Naive thymus-derived CD4-positive, alpha-beta T cell (primary cell): ENCODE measurements around the gene SLC1A7. TPM values are rescaled to one million over a fixed set of nuclear protein-coding genes. Genes with fewer than 3 reads are reported as not detected.
A peak's percentile ranks its signal among the peaks of the same experiment; 100 is the strongest.

Experiments used
- ATAC-seq: fragments of 150-1000 bp; cut with Tn5 transposase; 2 replicates; pipeline ENCODE4 v1.10.0; 2021; ENCODE audit warnings: mild to moderate bottlenecking, moderate library complexity
- CTCF ChIA-PET: fragments of 350-600 bp; sonication (Branson Sonifier 250); formaldehyde crosslinking; loops from one replicate; lab custom pipeline; 2021; ENCODE audit warnings: antibody characterized with exemption; lab: Charles Lee
- POLR2A ChIA-PET: fragments of 350-600 bp; sonication (Branson Sonifier 250); formaldehyde crosslinking; loops from one replicate; lab custom pipeline; 2021; ENCODE audit warnings: antibody characterized with exemption, inconsistent platforms; lab: Charles Lee
- DNase-seq, 9 donors: peaks; one replicate each; pipeline versions ENCODE4 v3.0.0 to v3.0.0-alpha.2; 2020 to 2022; ENCODE audit warnings: mixed read lengths in 1 of 9
- H3K27ac ChIP-seq: one replicate; pipeline ENCODE4 v1.7.0; 2013; ENCODE audit warnings: mild to moderate bottlenecking, low read depth, low read length, moderate library complexity
- H3K27me3 ChIP-seq, 2 donors: one replicate each; pipeline ENCODE4 v1.7.0; 2013; ENCODE audit warnings: low read length in 2 of 2, mild to moderate bottlenecking in 2 of 2, moderate library complexity in 2 of 2; ENCODE audit not compliant: control insufficient read depth in 2 of 2, insufficient read depth in 2 of 2
- H3K36me3 ChIP-seq, 3 experiments: 1 replicate in 2 of 3; 2 replicates in 1 of 3; pipeline ENCODE4 v1.7.0; 2013; ENCODE audit warnings: low read length in 3 of 3, mild to moderate bottlenecking in 3 of 3, moderate library complexity in 1 of 3; ENCODE audit not compliant: insufficient read depth in 3 of 3, control insufficient read depth in 2 of 3
- H3K4me1 ChIP-seq, 2 donors: one replicate each; pipeline ENCODE4 v1.7.0; 2013; ENCODE audit warnings: low read length in 2 of 2, mild to moderate bottlenecking in 2 of 2, moderate library complexity in 1 of 2; ENCODE audit not compliant: control insufficient read depth in 2 of 2, insufficient read depth in 2 of 2
- H3K4me3 ChIP-seq: 2 replicates; pipeline ENCODE4 v1.7.0; 2013; ENCODE audit warnings: mild to moderate bottlenecking, low read length
- H3K9me3 ChIP-seq, 3 experiments: 1 replicate in 2 of 3; 2 replicates in 1 of 3; pipeline ENCODE4 v1.7.0; 2013; ENCODE audit warnings: low read length in 3 of 3; ENCODE audit not compliant: control insufficient read depth in 2 of 3
- H3K27ac Mint-ChIP-seq, 9 donors: one replicate each; pipeline ENCODE4 v1.8.0; 2020 to 2022; ENCODE audit warnings: mixed read lengths in 9 of 9, mild to moderate bottlenecking in 8 of 9, moderate library complexity in 5 of 9, inconsistent platforms in 2 of 9
- H3K27me3 Mint-ChIP-seq, 5 donors: one replicate each; pipeline ENCODE4 v1.8.0; 2021 to 2022; ENCODE audit warnings: mixed read lengths in 5 of 5, mild to moderate bottlenecking in 1 of 5
- H3K36me3 Mint-ChIP-seq, 5 donors: one replicate each; pipeline ENCODE4 v1.8.0; 2020 to 2022; ENCODE audit warnings: mixed read lengths in 5 of 5, mild to moderate bottlenecking in 3 of 5, inconsistent platforms in 1 of 5
- H3K4me1 Mint-ChIP-seq, 7 donors: one replicate each; pipeline ENCODE4 v1.8.0; 2020 to 2022; ENCODE audit warnings: mixed read lengths in 7 of 7, mild to moderate bottlenecking in 3 of 7, inconsistent platforms in 1 of 7
- H3K4me3 Mint-ChIP-seq, 10 donors: one replicate each; pipeline ENCODE4 v1.8.0; 2020 to 2022; ENCODE audit warnings: mild to moderate bottlenecking in 10 of 10, mixed read lengths in 10 of 10, moderate library complexity in 6 of 10, inconsistent platforms in 2 of 10
- H3K9me3 Mint-ChIP-seq, 11 donors: one replicate each; pipeline ENCODE4 v1.8.0; 2020 to 2022; ENCODE audit warnings: mixed read lengths in 11 of 11, mild to moderate bottlenecking in 4 of 11, inconsistent platforms in 1 of 11, moderate library complexity in 1 of 11
- intact Hi-C, 2 donors: fragments of 100-400 bp; cut with micrococcal nuclease; formaldehyde crosslinking; loops; one replicate each; pipeline ENCODE4 v1.15.1; 2023
- polyA plus RNA-seq, 2 donors: library from polyadenylated mRNA; unstranded; fragments of 300-500 nt; fragmentation: Illumina TruSeq; gene quantifications; one replicate each; pipeline ENCODE4 v1.2.3, GENCODE V29; 2021
- total RNA-seq, 6 experiments: library from RNA in 5 of 6; stranded (reverse) in 5 of 6; gene quantifications; 1 replicate in 5 of 6; 2 replicates in 1 of 6; pipeline ENCODE4 v1.2.3 and lab custom pipeline; 2021 to 2026

The SLC1A7 gene
- total and polyA plus RNA-seq, 7 experiments from 2014 or later, result 0.16 to 1.8 TPM; not detected in 5

DNA sequence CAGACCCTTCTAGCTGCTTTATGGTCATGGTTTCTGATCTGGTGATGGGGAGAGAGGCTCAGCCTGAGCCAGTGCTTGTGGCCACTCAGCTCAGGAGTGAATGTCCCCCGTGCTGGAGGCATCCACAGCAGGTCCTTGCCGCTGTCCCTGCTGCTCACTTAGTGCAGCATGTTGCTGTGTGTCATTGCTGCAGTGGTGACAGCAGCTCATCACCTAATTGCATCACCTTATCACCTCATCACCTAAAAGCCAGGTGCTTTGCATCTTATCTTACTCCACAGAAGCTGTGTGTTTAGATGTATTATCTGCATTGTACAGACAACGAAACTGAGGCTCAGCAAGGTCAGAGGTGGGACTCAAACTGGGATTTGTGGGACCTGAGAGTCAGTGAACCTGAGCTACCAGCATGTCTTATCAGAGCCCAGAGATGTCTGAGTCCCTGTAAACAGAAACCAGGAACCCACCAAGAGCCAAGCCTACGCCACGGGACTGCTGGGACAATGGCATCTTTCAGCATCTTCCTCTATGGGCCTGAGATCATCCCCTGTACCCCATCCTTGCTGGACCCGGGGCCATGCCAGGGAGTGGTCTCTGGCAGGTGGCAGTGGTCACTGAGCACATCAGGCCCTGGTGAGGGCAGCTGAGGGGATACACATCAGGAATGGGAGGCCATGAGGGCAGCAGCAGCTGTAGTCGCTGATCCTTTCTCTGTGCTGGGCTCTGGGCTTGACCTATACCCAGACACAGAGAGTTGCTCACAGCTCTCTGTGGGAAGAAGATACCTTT is 73.9 kb downstream of the SLC1A7 start:
- peaks cover 0 to 5% of the 10 kb centered on the region in 2 donors for H3K27me3 ChIP-seq
- H3K4me3 Mint-ChIP-seq, result no peak overlapping the region
- no peak overlapping the region for H3K27ac Mint-ChIP-seq
- intact Hi-C loops, result no loop called here
- CTCF ChIA-PET, result no interaction called here
- POLR2A ChIA-PET, result no interaction called here
- H3K27ac ChIP-seq, result no peak overlapping the region
- no peaks in the 10 kb centered on the region for H3K9me3 Mint-ChIP-seq
- no peaks in the 10 kb centered on the region for H3K36me3 ChIP-seq
- no peak overlapping the region for H3K4me3 ChIP-seq
- DNase-seq (peak in 1 of 9 donors; percentile 4), ATAC-seq (no peak)
- H3K27me3 Mint-ChIP-seq, result peaks cover 12 to 24% (median 21%) of the 10 kb centered on the region in 5 donors
- H3K4me1 ChIP-seq, result no peaks in the 10 kb centered on the region
- peaks cover 0 to 7% (median 3%) of the 10 kb centered on the region in 7 donors for H3K4me1 Mint-ChIP-seq
- no peaks in the 10 kb centered on the region for H3K9me3 ChIP-seq
- H3K36me3 Mint-ChIP-seq, result no peaks in the 10 kb centered on the region

DNA sequence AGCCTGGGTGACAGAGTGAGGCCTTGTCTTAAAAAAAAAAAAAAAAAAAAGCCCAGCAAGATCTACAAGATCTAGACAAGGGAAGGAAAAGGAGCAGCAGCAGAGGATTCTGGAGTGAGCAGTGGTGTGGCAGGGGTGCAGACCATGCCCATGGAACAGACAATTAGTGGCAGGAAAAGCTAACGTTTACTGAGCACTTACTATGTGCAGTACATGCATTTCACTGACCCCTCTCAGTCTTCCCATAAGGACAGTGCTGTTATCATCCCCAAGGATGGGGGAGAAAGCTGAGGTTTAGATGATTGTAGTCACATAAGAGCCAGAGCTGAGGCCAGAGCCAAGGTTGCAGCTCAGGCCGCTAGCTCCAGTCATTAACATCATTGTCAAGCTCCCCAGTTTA is 74.6 kb downstream of the SLC1A7 start:
- Mint-ChIP-seq H3K4me3 (no peak overlapping the region), H3K27ac (no peak overlapping the region), H3K4me1 (peaks cover 0 to 12% (median 9%) of the 10 kb centered on the region in 7 donors), H3K9me3 (no peaks in the 10 kb centered on the region), H3K27me3 (peaks cover 18 to 30% (median 27%) of the 10 kb centered on the region in 5 donors), H3K36me3 (no peaks in the 10 kb centered on the region)
- Histone ChIP-seq H3K4me1 (peaks cover 0 to 1% of the 10 kb centered on the region in 2 donors), H3K27me3 (peaks cover 0 to 10% of the 10 kb centered on the region in 2 donors), H3K9me3 (no peaks in the 10 kb centered on the region), H3K27ac (no peak overlapping the region), H3K36me3 (no peaks in the 10 kb centered on the region), H3K4me3 (no peak overlapping the region)
- ChIA-PET POLR2A (no interaction called here), CTCF (no interaction called here)
- DNase-seq (no peak), ATAC-seq (no peak)
- intact Hi-C loops, result no loop called here

- Histone ChIP-seq H3K36me3 (no peaks in the 10 kb centered on the region), H3K4me1 (peaks cover 0 to 9% of the 10 kb centered on the region in 2 donors), H3K4me3 (no peak overlapping the region), H3K27me3 (peaks cover 0 to 14% of the 10 kb centered on the region in 2 donors), H3K27ac (no peak overlapping the region), H3K9me3 (no peaks in the 10 kb centered on the region)
- Mint-ChIP-seq H3K4me1 (peaks cover 0 to 12% (median 9%) of the 10 kb centered on the region in 7 donors), H3K27me3 (peaks cover 18 to 32% (median 28%) of the 10 kb centered on the region in 5 donors), H3K36me3 (no peaks in the 10 kb centered on the region), H3K9me3 (no peaks in the 10 kb centered on the region), H3K4me3 (no peak overlapping the region), H3K27ac (no peak overlapping the region)
- ChIA-PET CTCF (no interaction called here), POLR2A (no interaction called here)
- ATAC-seq, result no peak
- no peak for DNase-seq
- intact Hi-C loops, result no loop called here
These were observed 75.3 kb downstream of the SLC1A7 start for GRCh38 chr1:53066891-53067738.

DNA sequence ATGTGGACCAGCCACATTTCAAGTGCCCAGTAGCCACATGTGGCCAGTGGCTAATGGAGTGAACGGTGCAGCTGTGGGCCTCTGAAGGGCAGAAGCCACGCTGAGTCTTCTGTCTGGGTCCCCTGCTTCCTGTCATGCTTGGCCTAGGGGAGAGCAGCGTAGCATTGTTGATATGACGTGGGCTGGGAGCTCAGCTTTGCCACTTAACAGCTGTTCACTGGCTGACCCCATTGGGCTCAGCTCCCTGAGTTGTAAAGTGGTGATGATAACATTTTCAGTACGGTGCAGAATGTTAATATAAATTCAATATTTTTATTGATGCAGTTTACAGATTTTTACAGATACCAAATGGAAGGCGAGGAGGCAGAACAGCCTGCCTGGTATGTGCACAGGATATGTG is 76.0 kb downstream of the SLC1A7 start:
- no peaks in the 10 kb centered on the region for H3K9me3 Mint-ChIP-seq
- ChIA-PET CTCF (interaction anchor here (0.6 kb wide), 1 partner anchor 1950 kb away, joined by 3 read pairs; no protein-coding TSS in a partner anchor), POLR2A (no interaction called here)
- H3K27me3 ChIP-seq, result peaks cover 0 to 14% of the 10 kb centered on the region in 2 donors
- intact Hi-C loops, result no loop called here
- H3K4me1 ChIP-seq, result peaks cover 0 to 9% of the 10 kb centered on the region in 2 donors
- no peaks in the 10 kb centered on the region for H3K9me3 ChIP-seq
- DNase-seq (no peak), ATAC-seq (no peak)
- H3K27ac ChIP-seq, result no peak overlapping the region
- H3K4me1 Mint-ChIP-seq, result peaks cover 0 to 15% (median 10%) of the 10 kb centered on the region in 7 donors
- H3K4me3 ChIP-seq, result no peak overlapping the region
- no peaks in the 10 kb centered on the region for H3K36me3 ChIP-seq
- H3K4me3 Mint-ChIP-seq, result no peak overlapping the region
- H3K36me3 Mint-ChIP-seq, result no peaks in the 10 kb centered on the region
- H3K27me3 Mint-ChIP-seq, result peaks cover 18 to 34% (median 29%) of the 10 kb centered on the region in 5 donors
- no peak overlapping the region for H3K27ac Mint-ChIP-seq

GRCh38 chr1:53065391-53065790 is 77.0 kb downstream of the SLC1A7 start:
- Mint-ChIP-seq H3K4me1 (peaks cover 0 to 17% (median 12%) of the 10 kb centered on the region in 7 donors), H3K27ac (no peak overlapping the region), H3K36me3 (no peaks in the 10 kb centered on the region), H3K9me3 (no peaks in the 10 kb centered on the region), H3K4me3 (no peak overlapping the region), H3K27me3 (peaks cover 18 to 45% (median 36%) of the 10 kb centered on the region in 5 donors)
- peaks cover 0 to 9% of the 10 kb centered on the region in 2 donors for H3K4me1 ChIP-seq
- intact Hi-C loops, result no loop called here
- H3K27ac ChIP-seq, result no peak overlapping the region
- ChIA-PET POLR2A (no interaction called here), CTCF (no interaction called here)
- no peak overlapping the region for H3K4me3 ChIP-seq
- no peaks in the 10 kb centered on the region for H3K36me3 ChIP-seq
- peaks cover 0 to 14% of the 10 kb centered on the region in 2 donors for H3K27me3 ChIP-seq
- H3K9me3 ChIP-seq, result no peaks in the 10 kb centered on the region
- no peak for ATAC-seq
- no peak for DNase-seq

DNA sequence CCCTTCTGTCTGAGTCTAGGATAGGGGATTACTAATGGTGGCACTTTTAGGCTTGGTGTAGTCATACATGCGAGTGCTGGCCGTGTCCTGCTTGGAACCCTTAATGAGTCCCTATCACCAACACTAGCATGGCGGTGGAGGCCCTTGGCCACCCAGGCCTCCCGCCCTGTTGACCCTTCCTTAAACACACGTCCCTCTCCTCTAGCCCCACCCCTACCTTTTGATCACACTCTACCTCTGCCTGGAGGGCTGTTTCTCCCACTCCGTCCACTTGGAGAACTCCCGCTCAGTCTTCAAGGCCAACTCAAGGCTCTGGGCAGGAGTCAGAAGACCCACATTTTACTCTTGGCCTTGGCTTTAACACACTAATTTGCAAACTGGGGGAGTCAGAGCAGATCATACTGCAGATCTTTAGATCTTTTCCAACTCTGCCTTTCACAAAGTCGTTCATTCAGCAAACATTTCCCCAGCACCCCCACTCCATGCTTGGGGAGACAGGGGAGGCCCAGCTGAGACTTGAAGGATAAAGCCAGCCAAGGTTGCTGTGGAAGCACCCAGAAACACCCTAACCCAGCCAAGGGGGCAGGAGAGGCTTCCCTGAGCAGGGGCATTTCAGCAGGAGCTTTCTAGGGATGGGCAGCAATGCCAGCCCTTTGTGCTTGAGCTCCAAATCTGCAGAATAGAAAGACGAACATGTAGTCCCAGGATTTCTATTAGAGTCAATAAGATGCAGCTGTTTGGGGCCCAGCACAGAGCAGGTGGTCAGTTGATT is 78.5 kb downstream of the SLC1A7 start:
- peaks cover 0 to 9% of the 10 kb centered on the region in 2 donors for H3K4me1 ChIP-seq
- no peak overlapping the region for H3K27ac ChIP-seq
- ATAC-seq (no peak), DNase-seq (no peak)
- peaks cover 18 to 60% (median 38%) of the 10 kb centered on the region in 5 donors for H3K27me3 Mint-ChIP-seq
- intact Hi-C loops, result no loop called here
- POLR2A ChIA-PET, result no interaction called here
- H3K9me3 ChIP-seq, result no peaks in the 10 kb centered on the region
- H3K4me1 Mint-ChIP-seq, result peaks cover 0 to 17% (median 12%) of the 10 kb centered on the region in 7 donors
- H3K27ac Mint-ChIP-seq, result no peak overlapping the region
- no peaks in the 10 kb centered on the region for H3K36me3 Mint-ChIP-seq
- CTCF ChIA-PET, result no interaction called here
- H3K4me3 ChIP-seq, result no peak overlapping the region
- H3K9me3 Mint-ChIP-seq, result no peaks in the 10 kb centered on the region
- H3K4me3 Mint-ChIP-seq, result peak overlapping the region in 8 of 10 donors; percentile 11 to 81 (median 62)
- H3K27me3 ChIP-seq, result peaks cover 0 to 14% of the 10 kb centered on the region in 2 donors
- H3K36me3 ChIP-seq, result no peaks in the 10 kb centered on the region
